WTC11 (cell line): ENCODE measurements around the gene CHST13.

Experiments used
- CREB1 ChIP-seq: sonication (generic); formaldehyde crosslinking; IDR thresholded peaks from 2 replicates; pipeline ENCODE4 v1.8.0; 2023; ENCODE audit warnings: mild to moderate bottlenecking, missing genetic modification reagents
- CTCF ChIP-seq: fragments of 200-600 bp; IDR thresholded peaks from 2 replicates; pipeline ENCODE4 v1.8.0; 2022; ENCODE audit warnings: antibody characterized with exemption
- ZNF512 ChIP-seq: sonication (generic); formaldehyde crosslinking; IDR thresholded peaks from 2 replicates; pipeline ENCODE4 v1.8.1; 2022; ENCODE audit warnings: missing genetic modification reagents, borderline replicate concordance

DNA sequence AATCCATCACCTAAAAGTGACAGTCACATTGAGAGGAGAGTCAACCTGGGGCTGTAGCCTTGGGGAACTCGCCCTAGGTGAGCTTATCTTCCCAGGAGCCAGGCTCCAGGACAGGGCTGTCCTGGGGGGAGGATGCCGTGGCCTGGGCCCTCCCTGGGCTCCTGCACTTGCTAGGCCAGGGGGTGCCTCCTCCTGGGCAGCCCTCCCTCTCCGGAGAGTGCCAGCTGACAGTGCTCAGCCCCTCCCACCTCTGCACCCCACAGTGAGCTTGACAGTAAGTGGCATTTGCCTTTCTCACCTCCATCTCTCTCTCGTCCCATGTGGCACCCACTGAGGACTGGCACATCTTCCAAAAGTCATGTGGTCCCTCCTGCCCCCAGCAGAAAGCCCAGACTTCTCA is 25.5 kb upstream of the CHST13 start:
- no peak for TF ChIP-seq CTCF
- no peak for TF ChIP-seq ZNF512
- TF ChIP-seq CREB1 (CRISPR knock-in tag) = no peak
